Measurements from ENCODE around the gene EXOSC10.

EXOSC10 gene

DNA sequence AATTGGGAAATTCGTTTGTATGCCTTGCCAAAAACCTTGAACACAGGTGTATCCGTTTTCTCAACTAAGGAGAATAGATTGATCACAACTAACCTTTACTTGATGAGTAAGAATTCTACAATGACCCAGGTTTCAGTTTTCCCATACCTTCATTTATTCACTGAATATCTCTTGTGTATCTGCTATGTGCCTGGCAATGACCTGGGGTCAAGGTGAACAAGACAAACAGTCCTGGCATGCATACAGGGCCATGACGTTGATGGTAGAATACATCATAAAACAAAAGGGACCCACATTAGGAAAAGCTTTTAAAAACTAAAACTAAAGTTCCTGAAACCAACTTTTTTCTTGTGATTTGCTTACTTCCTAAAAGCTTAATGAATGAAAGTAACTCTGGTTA is 32.1 kb upstream of the EXOSC10 start:
- Histone ChIP-seq H3K9me3 (replicated peaks in 1 of 2; ENCODE audit: control insufficient read depth in 2 of 2, insufficient read depth in 1 of 2, low read depth in 1 of 2, low read length in 2 of 2) (no peaks in the 10 kb centered on the region), H2AFZ (ENCODE audit: low read length) (no peak overlapping the region), H2BK5ac (ENCODE audit: low read length) (no peak overlapping the region), H3K27ac (replicated peaks; ENCODE audit: low read length) (no peak overlapping the region), H3K27me3 (ENCODE audit: control insufficient read depth in 3 of 3, insufficient read depth in 3 of 3, low read depth in 1 of 3, low read length in 3 of 3) (no peaks in the 10 kb centered on the region), H2BK15ac (ENCODE audit: low read length) (no peak overlapping the region), H2BK12ac (ENCODE audit: low read length) (no peak overlapping the region), H3K4me1 (ENCODE audit: control insufficient read depth in 2 of 2, insufficient read depth in 1 of 2, low read depth in 1 of 2, low read length in 2 of 2) (no peaks in the 10 kb centered on the region), H3K18ac (ENCODE audit: low read length) (no peak overlapping the region), H3K79me1 (ENCODE audit: low read depth, low read length) (no peaks in the 10 kb centered on the region), H4K8ac (ENCODE audit: low read depth, low read length) (no peak overlapping the region), H3K23ac (ENCODE audit: low read depth, low read length, poor library complexity) (no peak overlapping the region), H2BK120ac (ENCODE audit: low read depth, low read length) (no peak overlapping the region), H3K14ac (ENCODE audit: low read length) (no peak overlapping the region), H3K9ac (ENCODE audit: low read depth, low read length, poor library complexity) (no peak overlapping the region), H3K4me2 (ENCODE audit: insufficient read depth, low read length, poor library complexity, severe bottlenecking) (no peak overlapping the region), H4K91ac (ENCODE audit: low read depth, low read length, poor library complexity) (no peak overlapping the region), H3K4me3 (ENCODE audit: low read length in 2 of 2) (no peak overlapping the region), H3K36me3 (replicated peaks in 1 of 2; ENCODE audit: control insufficient read depth in 2 of 2, insufficient read depth in 2 of 2, low read length in 2 of 2) (peaks cover 57 to 91% of the 10 kb centered on the region in 2 donors), H2AK5ac (ENCODE audit: low read depth, low read length) (no peak overlapping the region), H3K4ac (ENCODE audit: low read length) (no peak overlapping the region)
- DNase-seq (ENCODE audit: low spot score), result no peak
- no CpG with 5 or more reads among the region's 3 CpGs for WGBS, 2 donors (ENCODE audit: extremely low coverage in 2 of 2, insufficient read length in 2 of 2, insufficient replicate concordance in 1 of 2)

DNA sequence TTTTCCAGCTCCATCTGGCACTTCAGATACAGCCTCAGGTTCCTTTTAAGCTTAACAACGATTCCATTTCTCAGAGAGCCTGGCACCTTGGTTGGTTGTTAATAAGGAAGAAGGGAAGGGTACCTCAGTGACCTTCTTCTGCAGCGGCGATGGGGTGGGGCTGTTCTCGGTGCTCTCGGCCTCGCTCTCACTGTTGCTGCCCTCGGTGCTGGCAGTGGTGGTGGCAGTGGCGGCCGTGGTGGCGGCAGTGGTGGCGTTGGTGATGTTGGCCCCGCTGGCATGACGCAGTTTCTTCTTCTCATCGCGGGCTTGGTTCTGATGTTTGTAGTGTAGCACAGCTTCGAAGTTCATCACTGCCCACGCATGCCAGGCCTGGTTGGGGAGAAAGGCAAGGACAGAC is 30.7 kb upstream of the EXOSC10 start:
- H3K14ac ChIP-seq (ENCODE audit: low read length), result no peak overlapping the region
- no peak overlapping the region for H3K4me3 ChIP-seq (ENCODE audit: low read length in 2 of 2)
- H3K9ac ChIP-seq (ENCODE audit: low read depth, low read length, poor library complexity), result no peak overlapping the region
- no peak overlapping the region for H3K4ac ChIP-seq (ENCODE audit: low read length)
- H3K4me1 ChIP-seq (ENCODE audit: control insufficient read depth in 2 of 2, insufficient read depth in 1 of 2, low read depth in 1 of 2, low read length in 2 of 2), result no peaks in the 10 kb centered on the region
- H4K91ac ChIP-seq (ENCODE audit: low read depth, low read length, poor library complexity), result no peak overlapping the region
- H2AK5ac ChIP-seq (ENCODE audit: low read depth, low read length), result no peak overlapping the region
- H2BK12ac ChIP-seq (ENCODE audit: low read length), result no peak overlapping the region
- no peak overlapping the region for H3K4me2 ChIP-seq (ENCODE audit: insufficient read depth, low read length, poor library complexity, severe bottlenecking)
- no CpG with 5 or more reads among the region's 17 CpGs for WGBS, 2 donors (ENCODE audit: extremely low coverage in 2 of 2, insufficient read length in 2 of 2, insufficient replicate concordance in 1 of 2)
- no peak overlapping the region for H3K18ac ChIP-seq (ENCODE audit: low read length)
- H2BK5ac ChIP-seq (ENCODE audit: low read length), result no peak overlapping the region
- H4K8ac ChIP-seq (ENCODE audit: low read depth, low read length), result no peak overlapping the region
- no peak overlapping the region for H2BK15ac ChIP-seq (ENCODE audit: low read length)
- no peaks in the 10 kb centered on the region for H3K9me3 ChIP-seq (replicated peaks in 1 of 2; ENCODE audit: control insufficient read depth in 2 of 2, insufficient read depth in 1 of 2, low read depth in 1 of 2, low read length in 2 of 2)
- peaks cover 63 to 96% of the 10 kb centered on the region in 2 donors for H3K36me3 ChIP-seq (replicated peaks in 1 of 2; ENCODE audit: control insufficient read depth in 2 of 2, insufficient read depth in 2 of 2, low read length in 2 of 2)
- no peak overlapping the region for H2BK120ac ChIP-seq (ENCODE audit: low read depth, low read length)
- no peak overlapping the region for H2AFZ ChIP-seq (ENCODE audit: low read length)
- H3K23ac ChIP-seq (ENCODE audit: low read depth, low read length, poor library complexity), result no peak overlapping the region
- no peak for DNase-seq (ENCODE audit: low spot score)
- no peaks in the 10 kb centered on the region for H3K27me3 ChIP-seq (ENCODE audit: control insufficient read depth in 3 of 3, insufficient read depth in 3 of 3, low read depth in 1 of 3, low read length in 3 of 3)
- H3K79me1 ChIP-seq (ENCODE audit: low read depth, low read length), result no peaks in the 10 kb centered on the region
- H3K27ac ChIP-seq (replicated peaks; ENCODE audit: low read length), result no peak overlapping the region

GRCh38 chr1:11129649-11130390 is 30.2 kb upstream of the EXOSC10 start:
- no CpG with 5 or more reads among the region's 15 CpGs for WGBS, 2 donors (ENCODE audit: extremely low coverage in 2 of 2, insufficient read length in 2 of 2, insufficient replicate concordance in 1 of 2)
- DNase-seq (ENCODE audit: low spot score), result no peak
- no peaks in the 10 kb centered on the region for H3K27me3 ChIP-seq (ENCODE audit: control insufficient read depth in 3 of 3, insufficient read depth in 3 of 3, low read depth in 1 of 3, low read length in 3 of 3)
- no peak overlapping the region for H2BK12ac ChIP-seq (ENCODE audit: low read length)
- H3K14ac ChIP-seq (ENCODE audit: low read length), result no peak overlapping the region
- H2BK15ac ChIP-seq (ENCODE audit: low read length), result no peak overlapping the region
- no peak overlapping the region for H3K23ac ChIP-seq (ENCODE audit: low read depth, low read length, poor library complexity)
- H2AK5ac ChIP-seq (ENCODE audit: low read depth, low read length), result no peak overlapping the region
- no peak overlapping the region for H3K4me3 ChIP-seq (ENCODE audit: low read length in 2 of 2)
- H4K8ac ChIP-seq (ENCODE audit: low read depth, low read length), result no peak overlapping the region
- no peak overlapping the region for H4K91ac ChIP-seq (ENCODE audit: low read depth, low read length, poor library complexity)
- no peaks in the 10 kb centered on the region for H3K79me1 ChIP-seq (ENCODE audit: low read depth, low read length)
- H2AFZ ChIP-seq (ENCODE audit: low read length), result no peak overlapping the region
- no peak overlapping the region for H2BK120ac ChIP-seq (ENCODE audit: low read depth, low read length)
- no peaks in the 10 kb centered on the region for H3K4me1 ChIP-seq (ENCODE audit: control insufficient read depth in 2 of 2, insufficient read depth in 1 of 2, low read depth in 1 of 2, low read length in 2 of 2)
- H3K27ac ChIP-seq (replicated peaks; ENCODE audit: low read length), result no peak overlapping the region
- peaks cover 67 to 99% of the 10 kb centered on the region in 2 donors for H3K36me3 ChIP-seq (replicated peaks in 1 of 2; ENCODE audit: control insufficient read depth in 2 of 2, insufficient read depth in 2 of 2, low read length in 2 of 2)
- no peak overlapping the region for H2BK5ac ChIP-seq (ENCODE audit: low read length)
- H3K9ac ChIP-seq (ENCODE audit: low read depth, low read length, poor library complexity), result peak overlapping the region; percentile 38
- H3K4me2 ChIP-seq (ENCODE audit: insufficient read depth, low read length, poor library complexity, severe bottlenecking), result no peak overlapping the region
- no peaks in the 10 kb centered on the region for H3K9me3 ChIP-seq (replicated peaks in 1 of 2; ENCODE audit: control insufficient read depth in 2 of 2, insufficient read depth in 1 of 2, low read depth in 1 of 2, low read length in 2 of 2)
- no peak overlapping the region for H3K4ac ChIP-seq (ENCODE audit: low read length)
- H3K18ac ChIP-seq (ENCODE audit: low read length), result no peak overlapping the region

GRCh38 chr1:11126569-11126968 is 26.9 kb upstream of the EXOSC10 start:
- Histone ChIP-seq H2AK5ac (ENCODE audit: low read depth, low read length) (no peak overlapping the region), H2BK15ac (ENCODE audit: low read length) (no peak overlapping the region), H3K18ac (ENCODE audit: low read length) (no peak overlapping the region), H3K27ac (replicated peaks; ENCODE audit: low read length) (no peak overlapping the region), H3K4me1 (ENCODE audit: control insufficient read depth in 2 of 2, insufficient read depth in 1 of 2, low read depth in 1 of 2, low read length in 2 of 2) (no peaks in the 10 kb centered on the region), H3K79me1 (ENCODE audit: low read depth, low read length) (no peaks in the 10 kb centered on the region), H2BK5ac (ENCODE audit: low read length) (no peak overlapping the region), H2AFZ (ENCODE audit: low read length) (no peak overlapping the region), H3K4ac (ENCODE audit: low read length) (no peak overlapping the region), H3K9ac (ENCODE audit: low read depth, low read length, poor library complexity) (no peak overlapping the region), H3K27me3 (ENCODE audit: control insufficient read depth in 3 of 3, insufficient read depth in 3 of 3, low read depth in 1 of 3, low read length in 3 of 3) (no peaks in the 10 kb centered on the region), H2BK12ac (ENCODE audit: low read length) (no peak overlapping the region), H4K91ac (ENCODE audit: low read depth, low read length, poor library complexity) (no peak overlapping the region), H3K14ac (ENCODE audit: low read length) (no peak overlapping the region), H3K36me3 (replicated peaks in 1 of 2; ENCODE audit: control insufficient read depth in 2 of 2, insufficient read depth in 2 of 2, low read length in 2 of 2) (peaks cover 64 to 93% of the 10 kb centered on the region in 2 donors), H3K4me2 (ENCODE audit: insufficient read depth, low read length, poor library complexity, severe bottlenecking) (no peak overlapping the region), H3K23ac (ENCODE audit: low read depth, low read length, poor library complexity) (no peak overlapping the region), H4K8ac (ENCODE audit: low read depth, low read length) (no peak overlapping the region), H2BK120ac (ENCODE audit: low read depth, low read length) (no peak overlapping the region), H3K4me3 (ENCODE audit: low read length in 2 of 2) (no peak overlapping the region), H3K9me3 (replicated peaks in 1 of 2; ENCODE audit: control insufficient read depth in 2 of 2, insufficient read depth in 1 of 2, low read depth in 1 of 2, low read length in 2 of 2) (no peaks in the 10 kb centered on the region)
- DNase-seq (ENCODE audit: low spot score), result no peak
- no CpG with 5 or more reads among the region's 5 CpGs for WGBS, 2 donors (ENCODE audit: extremely low coverage in 2 of 2, insufficient read length in 2 of 2, insufficient replicate concordance in 1 of 2)
